Measurements from ENCODE around the gene SKIC8.

Gene SKIC8

DNA sequence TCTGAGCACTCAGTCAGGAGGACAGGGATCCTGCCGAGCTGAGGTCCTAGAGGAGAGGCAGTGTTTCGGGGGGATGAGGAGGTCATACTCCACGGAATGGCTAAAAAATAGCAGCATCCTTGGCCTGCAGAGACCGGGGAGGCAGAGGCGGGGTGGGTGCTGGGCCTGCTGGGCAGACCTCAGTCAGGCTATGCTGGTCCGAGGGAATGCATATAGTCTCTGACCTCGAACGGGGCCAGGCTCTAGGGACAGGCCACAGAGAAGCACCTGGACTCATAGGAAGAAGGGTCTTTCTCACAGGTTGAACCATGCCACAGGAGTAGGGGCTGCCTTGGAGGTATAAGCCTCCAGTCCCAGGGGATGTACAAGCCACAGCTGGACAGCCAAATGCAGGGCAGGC lies 14.0 kb upstream of the SKIC8 start:
- H2BK5ac ChIP-seq (ENCODE audit: low read length), result no peak overlapping the region
- H3K4me3 ChIP-seq (ENCODE audit: low read length in 2 of 2), result no peak overlapping the region
- H3K36me3 ChIP-seq (replicated peaks in 1 of 2; ENCODE audit: control insufficient read depth in 2 of 2, insufficient read depth in 2 of 2, low read length in 2 of 2), result no peaks in the 10 kb centered on the region
- no peak overlapping the region for H3K4me2 ChIP-seq (ENCODE audit: insufficient read depth, low read length, poor library complexity, severe bottlenecking)
- WGBS, 2 donors (ENCODE audit: extremely low coverage in 2 of 2, insufficient read length in 2 of 2, insufficient replicate concordance in 1 of 2), result no CpG with 5 or more reads among the region's 8 CpGs
- no peak overlapping the region for H3K27ac ChIP-seq (replicated peaks; ENCODE audit: low read length)
- no peaks in the 10 kb centered on the region for H3K27me3 ChIP-seq (ENCODE audit: control insufficient read depth in 3 of 3, insufficient read depth in 3 of 3, low read depth in 1 of 3, low read length in 3 of 3)
- no peak overlapping the region for H3K23ac ChIP-seq (ENCODE audit: low read depth, low read length, poor library complexity)
- H2AFZ ChIP-seq (ENCODE audit: low read length), result peak overlapping the region; percentile 86
- H3K9me3 ChIP-seq (replicated peaks in 1 of 2; ENCODE audit: control insufficient read depth in 2 of 2, insufficient read depth in 1 of 2, low read depth in 1 of 2, low read length in 2 of 2), result no peaks in the 10 kb centered on the region
- H3K18ac ChIP-seq (ENCODE audit: low read length), result peak overlapping the region; percentile 4
- H3K4me1 ChIP-seq (ENCODE audit: control insufficient read depth in 2 of 2, insufficient read depth in 1 of 2, low read depth in 1 of 2, low read length in 2 of 2), result peaks cover 27 to 36% of the 10 kb centered on the region in 2 donors
- H2BK120ac ChIP-seq (ENCODE audit: low read depth, low read length), result no peak overlapping the region
- peak overlapping the region; percentile 58 for H2AK5ac ChIP-seq (ENCODE audit: low read depth, low read length)
- H2BK15ac ChIP-seq (ENCODE audit: low read length), result peak overlapping the region; percentile 39
- no peak for DNase-seq (ENCODE audit: low spot score)
- H3K9ac ChIP-seq (ENCODE audit: low read depth, low read length, poor library complexity), result no peak overlapping the region
- H4K8ac ChIP-seq (ENCODE audit: low read depth, low read length), result peak overlapping the region; percentile 7
- no peaks in the 10 kb centered on the region for H3K79me1 ChIP-seq (ENCODE audit: low read depth, low read length)
- peak overlapping the region; percentile 19 for H4K91ac ChIP-seq (ENCODE audit: low read depth, low read length, poor library complexity)
- no peak overlapping the region for H3K14ac ChIP-seq (ENCODE audit: low read length)
- peak overlapping the region; percentile 11 for H2BK12ac ChIP-seq (ENCODE audit: low read length)
- no peak overlapping the region for H3K4ac ChIP-seq (ENCODE audit: low read length)

DNA sequence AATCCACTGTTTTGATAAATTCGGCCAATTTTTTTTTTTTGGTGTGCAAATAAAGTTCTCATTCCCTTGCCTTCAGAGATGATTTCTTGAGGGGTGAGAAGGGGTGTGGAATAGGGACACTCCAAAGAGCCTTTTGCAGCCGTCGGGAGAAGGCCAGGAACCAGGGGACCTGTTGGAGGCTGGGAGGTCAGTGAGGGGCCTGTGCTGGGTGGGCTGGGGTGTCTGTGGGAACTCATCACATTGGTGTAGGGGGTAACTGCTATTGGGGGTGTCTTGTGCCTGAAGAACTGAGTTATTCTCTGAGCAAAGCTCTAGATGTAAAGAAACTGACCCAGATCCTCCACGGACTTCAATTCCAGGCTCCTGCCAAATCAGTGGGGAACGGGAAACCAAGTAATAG lies 13.5 kb upstream of the SKIC8 start:
- peak overlapping the region; percentile 86 for H2AFZ ChIP-seq (ENCODE audit: low read length)
- H2BK5ac ChIP-seq (ENCODE audit: low read length), result no peak overlapping the region
- H3K4me1 ChIP-seq (ENCODE audit: control insufficient read depth in 2 of 2, insufficient read depth in 1 of 2, low read depth in 1 of 2, low read length in 2 of 2), result peaks cover 27 to 39% of the 10 kb centered on the region in 2 donors
- no peak overlapping the region for H3K18ac ChIP-seq (ENCODE audit: low read length)
- H2AK5ac ChIP-seq (ENCODE audit: low read depth, low read length), result peak overlapping the region; percentile 58
- no CpG with 5 or more reads among the region's 5 CpGs for whole genome bisulfite sequencing, 2 donors (ENCODE audit: extremely low coverage in 2 of 2, insufficient read length in 2 of 2, insufficient replicate concordance in 1 of 2)
- no peaks in the 10 kb centered on the region for H3K79me1 ChIP-seq (ENCODE audit: low read depth, low read length)
- H3K14ac ChIP-seq (ENCODE audit: low read length), result no peak overlapping the region
- no peak overlapping the region for H3K4me3 ChIP-seq (ENCODE audit: low read length in 2 of 2)
- H3K27ac ChIP-seq (replicated peaks; ENCODE audit: low read length), result no peak overlapping the region
- H3K4me2 ChIP-seq (ENCODE audit: insufficient read depth, low read length, poor library complexity, severe bottlenecking), result no peak overlapping the region
- H4K91ac ChIP-seq (ENCODE audit: low read depth, low read length, poor library complexity), result no peak overlapping the region
- no peak for DNase-seq (ENCODE audit: low spot score)
- H2BK15ac ChIP-seq (ENCODE audit: low read length), result peak overlapping the region; percentile 39
- H4K8ac ChIP-seq (ENCODE audit: low read depth, low read length), result no peak overlapping the region
- H3K9ac ChIP-seq (ENCODE audit: low read depth, low read length, poor library complexity), result no peak overlapping the region
- H3K4ac ChIP-seq (ENCODE audit: low read length), result no peak overlapping the region
- H2BK120ac ChIP-seq (ENCODE audit: low read depth, low read length), result no peak overlapping the region
- H2BK12ac ChIP-seq (ENCODE audit: low read length), result no peak overlapping the region
- no peaks in the 10 kb centered on the region for H3K9me3 ChIP-seq (replicated peaks in 1 of 2; ENCODE audit: control insufficient read depth in 2 of 2, insufficient read depth in 1 of 2, low read depth in 1 of 2, low read length in 2 of 2)
- H3K23ac ChIP-seq (ENCODE audit: low read depth, low read length, poor library complexity), result no peak overlapping the region
- H3K27me3 ChIP-seq (ENCODE audit: control insufficient read depth in 3 of 3, insufficient read depth in 3 of 3, low read depth in 1 of 3, low read length in 3 of 3), result peaks cover 0 to 1% (median 0%) of the 10 kb centered on the region in 3 experiments
- H3K36me3 ChIP-seq (replicated peaks in 1 of 2; ENCODE audit: control insufficient read depth in 2 of 2, insufficient read depth in 2 of 2, low read length in 2 of 2), result no peaks in the 10 kb centered on the region

DNA sequence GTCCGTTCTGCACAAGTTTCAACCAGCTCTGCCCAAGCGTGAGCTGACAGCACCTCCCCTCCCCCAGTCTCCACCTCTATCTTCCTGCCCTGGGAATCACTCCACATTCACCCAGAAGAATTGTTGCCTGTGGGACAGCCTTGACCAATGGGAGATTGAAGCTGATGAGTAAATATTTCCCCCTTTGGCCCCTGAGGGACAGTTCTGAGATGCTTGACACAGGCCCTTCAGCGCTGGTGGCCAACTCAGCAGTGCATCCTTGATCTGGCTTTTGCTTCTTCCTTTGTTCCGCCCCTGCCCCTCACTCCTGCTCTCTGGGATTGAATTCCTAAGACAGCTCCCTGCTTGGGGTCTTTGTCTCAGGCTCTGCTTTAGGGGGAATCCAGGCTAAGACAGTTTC lies 13.1 kb upstream of the SKIC8 start:
- Histone ChIP-seq H2BK120ac (ENCODE audit: low read depth, low read length) (no peak overlapping the region), H3K27ac (replicated peaks; ENCODE audit: low read length) (peak overlapping the region; percentile 13), H3K18ac (ENCODE audit: low read length) (no peak overlapping the region), H4K8ac (ENCODE audit: low read depth, low read length) (no peak overlapping the region), H3K4me1 (ENCODE audit: control insufficient read depth in 2 of 2, insufficient read depth in 1 of 2, low read depth in 1 of 2, low read length in 2 of 2) (peaks cover 27 to 40% of the 10 kb centered on the region in 2 donors), H3K36me3 (replicated peaks in 1 of 2; ENCODE audit: control insufficient read depth in 2 of 2, insufficient read depth in 2 of 2, low read length in 2 of 2) (no peaks in the 10 kb centered on the region), H4K91ac (ENCODE audit: low read depth, low read length, poor library complexity) (no peak overlapping the region), H2BK12ac (ENCODE audit: low read length) (peak overlapping the region; percentile 77), H3K23ac (ENCODE audit: low read depth, low read length, poor library complexity) (no peak overlapping the region), H3K27me3 (ENCODE audit: control insufficient read depth in 3 of 3, insufficient read depth in 3 of 3, low read depth in 1 of 3, low read length in 3 of 3) (peaks cover 0 to 1% (median 0%) of the 10 kb centered on the region in 3 experiments), H3K4me3 (ENCODE audit: low read length in 2 of 2) (no peak overlapping the region), H3K4me2 (ENCODE audit: insufficient read depth, low read length, poor library complexity, severe bottlenecking) (no peak overlapping the region), H2BK5ac (ENCODE audit: low read length) (no peak overlapping the region), H3K4ac (ENCODE audit: low read length) (no peak overlapping the region), H2AFZ (ENCODE audit: low read length) (peak overlapping the region; percentile 86), H2AK5ac (ENCODE audit: low read depth, low read length) (peak overlapping the region; percentile 66), H3K79me1 (ENCODE audit: low read depth, low read length) (no peaks in the 10 kb centered on the region), H3K9me3 (replicated peaks in 1 of 2; ENCODE audit: control insufficient read depth in 2 of 2, insufficient read depth in 1 of 2, low read depth in 1 of 2, low read length in 2 of 2) (no peaks in the 10 kb centered on the region), H2BK15ac (ENCODE audit: low read length) (peak overlapping the region; percentile 62), H3K14ac (ENCODE audit: low read length) (no peak overlapping the region), H3K9ac (ENCODE audit: low read depth, low read length, poor library complexity) (no peak overlapping the region)
- WGBS, 2 donors (ENCODE audit: extremely low coverage in 2 of 2, insufficient read length in 2 of 2, insufficient replicate concordance in 1 of 2), result no CpG with 5 or more reads among the region's 4 CpGs
- DNase-seq (ENCODE audit: low spot score), result no peak

DNA sequence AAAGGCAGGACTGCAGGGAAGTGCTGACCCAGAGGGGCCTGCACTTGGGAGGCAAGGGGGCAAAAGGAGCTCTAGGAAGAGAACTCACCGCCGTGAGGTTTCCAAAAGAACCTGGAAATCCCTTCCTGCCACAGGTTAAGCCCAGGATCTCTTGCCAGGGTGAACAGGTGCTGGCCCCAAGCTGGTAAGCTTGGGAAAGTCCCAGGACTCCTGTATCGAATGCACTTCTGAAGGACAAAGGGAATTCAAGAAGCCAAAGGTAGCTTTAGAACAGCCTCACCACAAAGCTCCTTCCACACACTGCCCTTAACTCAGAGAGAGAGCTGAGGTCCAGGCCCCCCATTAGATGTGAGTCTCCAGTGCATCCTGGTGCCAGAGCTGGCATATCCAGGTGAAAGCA lies 11.9 kb upstream of the SKIC8 start:
- Histone ChIP-seq H2BK12ac (ENCODE audit: low read length) (no peak overlapping the region), H2AFZ (ENCODE audit: low read length) (no peak overlapping the region), H3K4me3 (ENCODE audit: low read length in 2 of 2) (no peak overlapping the region), H3K79me1 (ENCODE audit: low read depth, low read length) (no peaks in the 10 kb centered on the region), H3K9ac (ENCODE audit: low read depth, low read length, poor library complexity) (no peak overlapping the region), H3K23ac (ENCODE audit: low read depth, low read length, poor library complexity) (no peak overlapping the region), H3K36me3 (replicated peaks in 1 of 2; ENCODE audit: control insufficient read depth in 2 of 2, insufficient read depth in 2 of 2, low read length in 2 of 2) (no peaks in the 10 kb centered on the region), H4K8ac (ENCODE audit: low read depth, low read length) (no peak overlapping the region), H2BK15ac (ENCODE audit: low read length) (no peak overlapping the region), H2BK5ac (ENCODE audit: low read length) (no peak overlapping the region), H3K4me1 (ENCODE audit: control insufficient read depth in 2 of 2, insufficient read depth in 1 of 2, low read depth in 1 of 2, low read length in 2 of 2) (peaks cover 19 to 29% of the 10 kb centered on the region in 2 donors), H3K27ac (replicated peaks; ENCODE audit: low read length) (no peak overlapping the region), H2BK120ac (ENCODE audit: low read depth, low read length) (no peak overlapping the region), H2AK5ac (ENCODE audit: low read depth, low read length) (no peak overlapping the region), H3K14ac (ENCODE audit: low read length) (no peak overlapping the region), H3K4ac (ENCODE audit: low read length) (no peak overlapping the region), H3K4me2 (ENCODE audit: insufficient read depth, low read length, poor library complexity, severe bottlenecking) (no peak overlapping the region), H3K18ac (ENCODE audit: low read length) (no peak overlapping the region), H3K9me3 (replicated peaks in 1 of 2; ENCODE audit: control insufficient read depth in 2 of 2, insufficient read depth in 1 of 2, low read depth in 1 of 2, low read length in 2 of 2) (no peaks in the 10 kb centered on the region), H3K27me3 (ENCODE audit: control insufficient read depth in 3 of 3, insufficient read depth in 3 of 3, low read depth in 1 of 3, low read length in 3 of 3) (peaks cover 0 to 1% (median 0%) of the 10 kb centered on the region in 3 experiments), H4K91ac (ENCODE audit: low read depth, low read length, poor library complexity) (no peak overlapping the region)
- no peak for DNase-seq (ENCODE audit: low spot score)
- WGBS, 2 donors (ENCODE audit: extremely low coverage in 2 of 2, insufficient read length in 2 of 2, insufficient replicate concordance in 1 of 2), result no CpG with 5 or more reads among the region's 3 CpGs

Data from neuronal stem cell (in vitro differentiated cells).